Body of pancreas (tissue), 4 donors: Measurements from ENCODE around the gene RHOBTB1. TPM values are rescaled to one million over a fixed set of nuclear protein-coding genes. Genes with fewer than 3 reads are reported as not detected.
A peak's percentile ranks its signal among the peaks of the same experiment; 100 is the strongest.

Source experiments
- ATAC-seq: fragments of 150-250 bp; one replicate; pipeline ENCODE4 v1.9.1; 2016
- DNase-seq, 4 donors: peaks; one replicate each; pipeline ENCODE4 v3.0.0-alpha.2; 2019
- H3K27ac ChIP-seq, 4 donors: fragments of 200-600 bp; sonication (generic); 1 replicate in 3 of 4; 2 replicates in 1 of 4; pipeline versions ENCODE4 v1.5.1 to v1.6.1; 2016 to 2019; ENCODE audit warnings: mild to moderate bottlenecking in 1 of 4, mixed read lengths in 1 of 4, moderate library complexity in 1 of 4
- H3K27me3 ChIP-seq, 2 donors: fragments of 200-600 bp; sonication (generic); one replicate each; pipeline ENCODE4 v1.6.0; 2016; ENCODE audit warnings: mild to moderate bottlenecking in 1 of 2
- H3K36me3 ChIP-seq, 2 donors: fragments of 200-600 bp; sonication (generic); replicated peaks in 1 of 2; 2 replicates each; pipeline ENCODE4 v1.5.1; 2016; ENCODE audit warnings: low read depth in 2 of 2; ENCODE audit not compliant: insufficient read depth in 1 of 2
- H3K4me1 ChIP-seq: fragments of 200-600 bp; sonication (generic); one replicate; pipeline ENCODE4 v1.6.0; 2016
- H3K4me3 ChIP-seq, 2 donors: fragments of 200-600 bp; sonication (generic); 1 replicate in 1 of 2; 2 replicates in 1 of 2; pipeline ENCODE4 v1.5.1; 2016 to 2019
- H3K9me3 ChIP-seq, 3 donors: fragments of 200-600 bp; sonication (generic); 1 replicate in 2 of 3; 2 replicates in 1 of 3; pipeline ENCODE4 v1.5.1; 2016
- CTCF ChIP-seq, 7 experiments: fragments of 450-650 bp in 4 of 7; fragments of 200-600 bp in 3 of 7; sonication (generic) in 3 of 7; IDR thresholded peaks; one replicate each; pipeline ENCODE4 v1.5.1; 2016 to 2019; ENCODE audit warnings: antibody characterized with exemption in 7 of 7
- POLR2A ChIP-seq, 3 donors: fragments of 450-650 bp; IDR thresholded peaks; one replicate each; pipeline ENCODE4 v1.6.1; 2016; ENCODE audit warnings: antibody characterized with exemption in 3 of 3, mild to moderate bottlenecking in 2 of 3
- WGBS, 2 donors: methylation state at CpG; one replicate each; pipeline ENCODE4 v1.1.5; 2017; 5-methylcytosine and 5-hydroxymethylcytosine counted together
- intact Hi-C: fragments of 100-400 bp; cut with DNase I; formaldehyde crosslinking; loops from one replicate; pipeline ENCODE4 v1.15.1; 2023
- total RNA-seq, 2 donors: library from RNA; depleted of rRNA; stranded (reverse); fragments of >200 nt; gene quantifications; one replicate each; pipeline ENCODE4 v1.1.0, GENCODE V29; 2016

Gene RHOBTB1
- total RNA-seq, 2 donors from 2014 or later = 5.9 to 12.2 TPM

GRCh38 chr10:60986791-60987190 is 42.8 kb upstream of the RHOBTB1 start:
- no peak overlapping the region for H3K4me3 ChIP-seq
- DNase-seq (no peak), ATAC-seq (no peak)
- no peaks in the 10 kb centered on the region for H3K9me3 ChIP-seq
- peaks cover 5% of the 10 kb centered on the region for H3K4me1 ChIP-seq
- 66 to 82% methylated on average over 3 of the region's 3 CpGs for WGBS, 2 donors
- TF ChIP-seq POLR2A (IDR thresholded peaks at IDR 0.05) (no peak), CTCF (IDR thresholded peaks at IDR 0.05) (no peak)
- no peaks in the 10 kb centered on the region for H3K36me3 ChIP-seq
- H3K27me3 ChIP-seq = no peaks in the 10 kb centered on the region
- intact Hi-C loops = no loop called here
- no peak overlapping the region for H3K27ac ChIP-seq

- no peak for TF ChIP-seq CTCF (IDR thresholded peaks at IDR 0.05)
- no peak for TF ChIP-seq POLR2A (IDR thresholded peaks at IDR 0.05)
- ATAC-seq (no peak), DNase-seq (no peak)
- intact Hi-C loops = no loop called here
- 89% methylated on average over 1 of the region's 1 CpG for WGBS, 2 donors
- H3K36me3 ChIP-seq = no peaks in the 10 kb centered on the region
- peaks cover 5% of the 10 kb centered on the region for H3K4me1 ChIP-seq
- no peaks in the 10 kb centered on the region for H3K9me3 ChIP-seq
- no peaks in the 10 kb centered on the region for H3K27me3 ChIP-seq
- H3K27ac ChIP-seq = no peak overlapping the region
- H3K4me3 ChIP-seq = no peak overlapping the region
These were observed 42.0 kb upstream of the RHOBTB1 start for GRCh38 chr10:60985951-60986350.

- no peaks in the 10 kb centered on the region for H3K9me3 ChIP-seq
- TF ChIP-seq CTCF (IDR thresholded peaks at IDR 0.05) (no peak), POLR2A (IDR thresholded peaks at IDR 0.05) (no peak)
- no peaks in the 10 kb centered on the region for H3K36me3 ChIP-seq
- no peak for DNase-seq
- intact Hi-C loops = no loop called here
- 83 to 89% methylated on average over 1 of the region's 1 CpG for WGBS, 2 donors
- ATAC-seq = no peak
- H3K27me3 ChIP-seq = no peaks in the 10 kb centered on the region
- H3K27ac ChIP-seq = no peak overlapping the region
- no peak overlapping the region for H3K4me3 ChIP-seq
- peaks cover 30% of the 10 kb centered on the region for H3K4me1 ChIP-seq
These were observed 37.0 kb upstream of the RHOBTB1 start for GRCh38 chr10:60980997-60981396.

GRCh38 chr10:60979667-60980104 is 35.7 kb upstream of the RHOBTB1 start:
- no peak overlapping the region for H3K4me3 ChIP-seq
- ATAC-seq (no peak), DNase-seq (no peak)
- H3K4me1 ChIP-seq = peaks cover 43% of the 10 kb centered on the region
- H3K27me3 ChIP-seq = no peaks in the 10 kb centered on the region
- 64 to 71% methylated on average over 3 of the region's 3 CpGs for WGBS, 2 donors
- intact Hi-C loops = no loop called here
- H3K36me3 ChIP-seq = no peaks in the 10 kb centered on the region
- no peaks in the 10 kb centered on the region for H3K9me3 ChIP-seq
- TF ChIP-seq CTCF (IDR thresholded peaks at IDR 0.05) (peak in 1 of 7 experiments; percentile 5), POLR2A (IDR thresholded peaks at IDR 0.05) (no peak)
- H3K27ac ChIP-seq = peak overlapping the region in 1 of 4 donors; percentile 20
